Caco-2 (cell line): ENCODE measurements around the gene MYCBP2. TPM values are rescaled to one million over a fixed set of nuclear protein-coding genes. Genes with fewer than 3 reads are reported as not detected.

Experiments used
- BruUV-seq: library from RNA; stranded (reverse); fragments of 400-500 nt; replicated peaks from 2 replicates; lab custom pipeline; 2021; lab: Mats Ljungman, UMichigan
- CTCF ChIA-PET: fragments of 300-600 bp; sonication (Branson Sonifier 250); formaldehyde crosslinking; loops from one replicate; lab custom pipeline; 2022; ENCODE audit warnings: antibody characterized with exemption; lab: Charles Lee
- POLR2A ChIA-PET: fragments of 300-600 bp; sonication (Branson Sonifier 250); formaldehyde crosslinking; loops from one replicate; lab custom pipeline; 2022; ENCODE audit warnings: antibody characterized with exemption; lab: Charles Lee
- DNase-seq, 2 experiments: peaks; one replicate each; pipeline versions ENCODE4 v3.0.0 to v3.0.0-alpha.2; 2020 to 2022
- H3K27me3 ChIP-seq: replicated peaks from 2 replicates; pipeline ENCODE4 v1.6.0; 2011; ENCODE audit warnings: low read length; ENCODE audit not compliant: control insufficient read depth, insufficient read depth
- H3K36me3 ChIP-seq: 2 replicates; pipeline ENCODE4 v1.5.1; 2011; ENCODE audit warnings: low read length; ENCODE audit not compliant: control insufficient read depth, insufficient read depth
- H3K4me1 ChIP-seq: fragments of 250-450 bp; sonication (Bioruptor Pico); 2 replicates; pipeline ENCODE4 v1.5.1; 2020; ENCODE audit warnings: mild to moderate bottlenecking
- H3K4me3 ChIP-seq: 2 replicates; pipeline ENCODE4 v1.5.1; 2011; ENCODE audit warnings: low read depth, mild to moderate bottlenecking, control low read depth, low read length
- H3K9me3 ChIP-seq: fragments of 250-450 bp; sonication (Bioruptor Pico); 2 replicates; pipeline ENCODE4 v1.5.1; 2020; ENCODE audit warnings: mild to moderate bottlenecking, moderate library complexity
- H3K27ac Mint-ChIP-seq: one replicate; pipeline ENCODE4 v1.8.0; 2022; ENCODE audit warnings: mixed read lengths; ENCODE audit not compliant: unreplicated experiment
- H3K27me3 Mint-ChIP-seq: one replicate; pipeline ENCODE4 v1.8.0; 2022; ENCODE audit warnings: mixed read lengths; ENCODE audit not compliant: insufficient read depth, unreplicated experiment
- H3K36me3 Mint-ChIP-seq: one replicate; pipeline ENCODE4 v1.8.0; 2022; ENCODE audit warnings: mild to moderate bottlenecking, mixed read lengths; ENCODE audit not compliant: insufficient read depth, unreplicated experiment
- H3K4me1 Mint-ChIP-seq: one replicate; pipeline ENCODE4 v1.8.0; 2022; ENCODE audit warnings: low read depth, mixed read lengths; ENCODE audit not compliant: unreplicated experiment
- H3K4me3 Mint-ChIP-seq: one replicate; pipeline ENCODE4 v1.8.0; 2022; ENCODE audit warnings: mild to moderate bottlenecking, moderate library complexity, mixed read lengths; ENCODE audit not compliant: unreplicated experiment
- H3K9me3 Mint-ChIP-seq: one replicate; pipeline ENCODE4 v1.8.0; 2022; ENCODE audit warnings: mixed read lengths; ENCODE audit not compliant: unreplicated experiment
- intact Hi-C: fragments of 100-400 bp; cut with micrococcal nuclease; formaldehyde crosslinking; loops from one replicate; pipeline ENCODE4 v1.10.0; 2022; ENCODE audit not compliant: unreplicated experiment
- total RNA-seq: library from RNA; stranded (reverse); gene quantifications from 2 replicates; pipeline ENCODE4 v1.2.3, GENCODE V29; 2022
- TF ChIP-seq, protein P1 (sequence below), 2 experiments: fragments of 200-600 bp in 1 of 2; IDR thresholded peaks; 1 replicate in 1 of 2; 2 replicates in 1 of 2; pipeline versions ENCODE4 v1.5.1 to v1.8.0; 2011 to 2022; ENCODE audit warnings: antibody characterized with exemption in 1 of 2, control low read depth in 1 of 2, inconsistent platforms in 1 of 2, low read depth in 1 of 2, low read length in 1 of 2, mild to moderate bottlenecking in 1 of 2, moderate library complexity in 1 of 2; ENCODE audit not compliant: insufficient read depth in 1 of 2, severe bottlenecking in 1 of 2, unreplicated experiment in 1 of 2

Gene MYCBP2
- total RNA-seq, 1 experiment from 2014 or later: 41.3 TPM

- Mint-ChIP-seq H3K4me1 (no peaks in the 10 kb centered on the region), H3K9me3 (no peaks in the 10 kb centered on the region), H3K27ac (no peak overlapping the region), H3K27me3 (no peaks in the 10 kb centered on the region), H3K36me3 (peaks cover 6% of the 10 kb centered on the region), H3K4me3 (no peak overlapping the region)
- no TSS peak for BruUV-seq
- Histone ChIP-seq H3K4me3 (no peak overlapping the region), H3K27me3 (no peaks in the 10 kb centered on the region), H3K36me3 (no peaks in the 10 kb centered on the region), H3K4me1 (no peaks in the 10 kb centered on the region), H3K9me3 (no peaks in the 10 kb centered on the region)
- no peak for DNase-seq
- TF ChIP-seq, protein P1, sequence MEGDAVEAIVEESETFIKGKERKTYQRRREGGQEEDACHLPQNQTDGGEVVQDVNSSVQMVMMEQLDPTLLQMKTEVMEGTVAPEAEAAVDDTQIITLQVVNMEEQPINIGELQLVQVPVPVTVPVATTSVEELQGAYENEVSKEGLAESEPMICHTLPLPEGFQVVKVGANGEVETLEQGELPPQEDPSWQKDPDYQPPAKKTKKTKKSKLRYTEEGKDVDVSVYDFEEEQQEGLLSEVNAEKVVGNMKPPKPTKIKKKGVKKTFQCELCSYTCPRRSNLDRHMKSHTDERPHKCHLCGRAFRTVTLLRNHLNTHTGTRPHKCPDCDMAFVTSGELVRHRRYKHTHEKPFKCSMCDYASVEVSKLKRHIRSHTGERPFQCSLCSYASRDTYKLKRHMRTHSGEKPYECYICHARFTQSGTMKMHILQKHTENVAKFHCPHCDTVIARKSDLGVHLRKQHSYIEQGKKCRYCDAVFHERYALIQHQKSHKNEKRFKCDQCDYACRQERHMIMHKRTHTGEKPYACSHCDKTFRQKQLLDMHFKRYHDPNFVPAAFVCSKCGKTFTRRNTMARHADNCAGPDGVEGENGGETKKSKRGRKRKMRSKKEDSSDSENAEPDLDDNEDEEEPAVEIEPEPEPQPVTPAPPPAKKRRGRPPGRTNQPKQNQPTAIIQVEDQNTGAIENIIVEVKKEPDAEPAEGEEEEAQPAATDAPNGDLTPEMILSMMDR (IDR thresholded peaks at IDR 0.05; ENCODE audit: insufficient read depth in 1 of 2, low read depth in 1 of 2, low read length in 1 of 2, severe bottlenecking in 1 of 2, unreplicated experiment in 1 of 2): no peak
- intact Hi-C loops: no loop called here
- POLR2A ChIA-PET: no interaction called here
- CTCF ChIA-PET: no interaction called here
These were observed 232.1 kb downstream of the MYCBP2 start for GRCh38 chr13:77094773-77095172.

- no peak overlapping the region for H3K27ac Mint-ChIP-seq
- POLR2A ChIA-PET: no interaction called here
- BruUV-seq: no TSS peak
- TF ChIP-seq, protein P1 (IDR thresholded peaks at IDR 0.05; ENCODE audit: insufficient read depth in 1 of 2, low read depth in 1 of 2, low read length in 1 of 2, severe bottlenecking in 1 of 2, unreplicated experiment in 1 of 2): no peak
- intact Hi-C loops: no loop called here
- Histone ChIP-seq H3K9me3 (no peaks in the 10 kb centered on the region), H3K4me3 (no peak overlapping the region), H3K36me3 (no peaks in the 10 kb centered on the region), H3K27me3 (no peaks in the 10 kb centered on the region), H3K4me1 (no peaks in the 10 kb centered on the region)
- H3K4me3 Mint-ChIP-seq: no peak overlapping the region
- H3K9me3 Mint-ChIP-seq: no peaks in the 10 kb centered on the region
- H3K36me3 Mint-ChIP-seq: peaks cover 6% of the 10 kb centered on the region
- H3K4me1 Mint-ChIP-seq: no peaks in the 10 kb centered on the region
- H3K27me3 Mint-ChIP-seq: no peaks in the 10 kb centered on the region
- DNase-seq: no peak
- CTCF ChIA-PET: no interaction called here
These were observed 233.2 kb downstream of the MYCBP2 start for GRCh38 chr13:77093735-77094134.

- Mint-ChIP-seq H3K9me3 (no peaks in the 10 kb centered on the region), H3K27ac (no peak overlapping the region), H3K36me3 (no peaks in the 10 kb centered on the region), H3K27me3 (no peaks in the 10 kb centered on the region), H3K4me1 (no peaks in the 10 kb centered on the region), H3K4me3 (no peak overlapping the region)
- Histone ChIP-seq H3K36me3 (no peaks in the 10 kb centered on the region), H3K9me3 (no peaks in the 10 kb centered on the region), H3K4me1 (no peaks in the 10 kb centered on the region), H3K4me3 (no peak overlapping the region), H3K27me3 (no peaks in the 10 kb centered on the region)
- DNase-seq: no peak
- ChIA-PET POLR2A (no interaction called here), CTCF (no interaction called here)
- intact Hi-C loops: loop anchor here (5.0 kb wide), 1 partner anchor 243 kb away; the partner anchor contains the start of gene MYCBP2
- TF ChIP-seq, protein P1 (IDR thresholded peaks at IDR 0.05; ENCODE audit: insufficient read depth in 1 of 2, low read depth in 1 of 2, low read length in 1 of 2, severe bottlenecking in 1 of 2, unreplicated experiment in 1 of 2): no peak
- no TSS peak for BruUV-seq
These were observed 242.1 kb downstream of the MYCBP2 start for GRCh38 chr13:77084755-77085154.
